ENCODE results near the gene MYBBP1A. TPM values are rescaled to one million over a fixed set of nuclear protein-coding genes. Genes with fewer than 3 reads are reported as not detected.

Gene MYBBP1A
- total and polyA plus RNA-seq, 2 of the 13 experiments (the other 11 are each of a cell fraction or from before 2014, with no cell fraction given), result 18.6 to 54.8 TPM

- 0 out of 2 replicates have a peak, but pooled peaks have one; percentile 24 for TF ChIP-seq NRL (CRISPR knock-in tag; IDR thresholded peaks at IDR 0.05; ENCODE audit: borderline replicate concordance)
- TF ChIP-seq ZBTB14 (CRISPR knock-in tag; IDR thresholded peaks at IDR 0.05), result no peak
- no peak for TF ChIP-seq BRCA1 (CRISPR knock-in tag; IDR thresholded peaks at IDR 0.05)
- 0 out of 2 replicates have a peak, but pooled peaks have one; percentile 17 for TF ChIP-seq HNRNPL (IDR thresholded peaks at IDR 0.05; ENCODE audit: low read depth, low read length)
- no peak for TF ChIP-seq ZNF207 (IDR thresholded peaks at IDR 0.05; ENCODE audit: borderline replicate concordance)
- TF ChIP-seq HHEX (CRISPR knock-in tag; IDR thresholded peaks at IDR 0.05), result no peak
- 62% methylated on average over 4 of the region's 24 CpGs for WGBS (ENCODE audit: low lambda C conversion rate)
- peaks cover 15% of the 10 kb centered on the region for H3K79me2 ChIP-seq (ENCODE audit: insufficient read depth, low read length)
- H3K9me3 ChIP-seq (ENCODE audit: low read length), result no peaks in the 10 kb centered on the region
- intact Hi-C loops (cut with micrococcal nuclease; ENCODE audit: unreplicated experiment), result no loop called here
- BruUV-seq (replicated peaks), result no TSS peak
- CTCF ChIA-PET (ENCODE audit: low intra/inter-chr PET ratio, low total read pairs), result no interaction called here
- no peaks in the 10 kb centered on the region for H3K27me3 ChIP-seq (ENCODE audit: control insufficient read depth in 1 of 2, insufficient read depth in 2 of 2, low read length in 2 of 2)
- no peak overlapping the region for H2AFZ ChIP-seq (ENCODE audit: low read length)
- no peak for FAIRE-seq
- H3K36me3 ChIP-seq (replicated peaks in 1 of 2; ENCODE audit: control insufficient read depth in 1 of 2, insufficient read depth in 2 of 2, low read length in 2 of 2), result peaks cover 0 to 3% of the 10 kb centered on the region in 2 experiments; a peak in 1 of 5 replicates
- no peak for DNase-seq (ENCODE audit: low spot score)
- no peak overlapping the region for H3K4me3 ChIP-seq (replicated peaks in 1 of 3; ENCODE audit: insufficient read depth in 1 of 3, low read depth in 2 of 3, low read length in 3 of 3)
- H3K4me2 ChIP-seq (ENCODE audit: low read depth, low read length), result no peak overlapping the region
- H3K4me1 ChIP-seq (ENCODE audit: insufficient read depth, low read length), result peaks cover 62% of the 10 kb centered on the region
- ATAC-seq, result no peak
- POLR2A ChIA-PET, result interaction anchor here (0.7 kb wide), 1 partner anchor 16 kb away, joined by 3 read pairs; no protein-coding TSS in a partner anchor
- no peak overlapping the region for H3K9ac ChIP-seq (ENCODE audit: insufficient read depth, low read depth, low read length)
- no peaks in the 10 kb centered on the region for H4K20me1 ChIP-seq (ENCODE audit: insufficient read depth, low read length)
- in situ Hi-C loops (cut with HindIII; ENCODE audit: extremely low pct_ligation_motif_present, low pct_unique_long_range_greater_than_20kb), result loop anchor here (10.0 kb wide), 1 partner anchor 336 kb away; the partner anchor contains the start of gene C17orf107
- no peak overlapping the region for H3K27ac ChIP-seq (ENCODE audit: extremely low read length, insufficient read depth, low read length)
These were observed 3.3 kb upstream of the MYBBP1A start for GRCh38 chr17:4558347-4558971.
